Calu3 (cell line): ENCODE data around the gene KCNN4. TPM values are rescaled to one million over a fixed set of nuclear protein-coding genes. Genes with fewer than 3 reads are reported as not detected.

Source experiments
- BruUV-seq: library from RNA; stranded (reverse); fragments of 400-500 nt; replicated peaks from 2 replicates; lab custom pipeline; 2021; lab: Mats Ljungman, UMichigan
- CTCF ChIA-PET: fragments of 300-600 bp; sonication (Branson Sonifier 250); formaldehyde crosslinking; loops from one replicate; lab custom pipeline; 2022; ENCODE audit warnings: antibody characterized with exemption; lab: Charles Lee
- DNase-seq: peaks from one replicate; pipeline ENCODE4 v3.0.0; 2022
- H3K27ac Mint-ChIP-seq: one replicate; pipeline ENCODE4 v1.8.0; 2022; ENCODE audit warnings: mixed read lengths; ENCODE audit not compliant: unreplicated experiment
- H3K27me3 Mint-ChIP-seq: one replicate; pipeline ENCODE4 v1.8.0; 2022; ENCODE audit warnings: mixed read lengths; ENCODE audit not compliant: unreplicated experiment
- H3K36me3 Mint-ChIP-seq: one replicate; pipeline ENCODE4 v1.8.0; 2022; ENCODE audit warnings: mild to moderate bottlenecking, moderate library complexity, mixed read lengths; ENCODE audit not compliant: insufficient read depth, unreplicated experiment
- H3K4me1 Mint-ChIP-seq: one replicate; pipeline ENCODE4 v1.8.0; 2022; ENCODE audit warnings: mild to moderate bottlenecking, low read depth, mixed read lengths; ENCODE audit not compliant: unreplicated experiment
- H3K4me3 Mint-ChIP-seq: one replicate; pipeline ENCODE4 v1.8.0; 2022; ENCODE audit warnings: mild to moderate bottlenecking, low read depth, moderate library complexity, mixed read lengths; ENCODE audit not compliant: unreplicated experiment
- H3K9me3 Mint-ChIP-seq: one replicate; pipeline ENCODE4 v1.8.0; 2022; ENCODE audit warnings: low read depth, mixed read lengths; ENCODE audit not compliant: unreplicated experiment
- intact Hi-C: fragments of 100-400 bp; cut with micrococcal nuclease; formaldehyde crosslinking; loops from one replicate; pipeline ENCODE4 v1.10.0; 2022; ENCODE audit not compliant: unreplicated experiment
- total RNA-seq: library from RNA; stranded (reverse); gene quantifications from 2 replicates; pipeline ENCODE4 v1.2.3, GENCODE V29; 2022
- TF ChIP-seq, protein P1 (sequence below): fragments of 200-600 bp; IDR thresholded peaks from one replicate; pipeline ENCODE4 v1.8.0; 2022; ENCODE audit warnings: antibody characterized with exemption; ENCODE audit not compliant: unreplicated experiment

KCNN4 gene
- total RNA-seq, 1 experiment from 2014 or later, result 152 TPM

DNA sequence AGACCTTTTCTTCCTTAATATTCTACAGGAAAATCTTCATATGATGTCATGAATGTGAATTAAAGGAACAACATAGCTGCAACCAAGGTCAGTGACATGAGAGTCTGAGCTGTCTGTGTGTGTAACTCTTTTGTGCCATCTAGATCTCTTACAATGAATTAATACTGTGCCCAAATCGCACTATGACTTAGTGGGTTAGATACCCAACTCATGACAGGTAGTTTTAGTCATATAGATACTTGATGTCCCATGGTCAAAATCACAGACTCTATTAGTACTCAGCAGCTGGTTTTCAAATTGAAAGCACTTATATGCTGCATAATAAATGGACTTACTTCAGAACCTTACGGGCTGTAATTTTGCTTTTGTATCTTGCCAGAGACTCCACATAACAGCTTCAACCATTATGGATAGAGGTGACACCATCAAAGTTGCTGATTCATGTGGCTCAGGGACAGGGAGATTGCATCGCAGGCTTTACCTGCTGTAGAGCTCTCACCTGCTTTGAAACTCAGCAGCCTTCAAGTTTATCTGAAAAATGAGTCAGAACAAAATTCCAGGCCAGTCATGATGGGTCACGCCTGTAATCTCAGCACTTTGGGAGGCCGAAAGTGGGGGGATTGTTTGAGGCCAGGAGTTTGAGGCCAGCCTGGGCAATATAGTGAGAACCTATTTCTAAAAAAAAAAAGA, 34.0 kb upstream of the KCNN4 start:
- no peak overlapping the region for H3K27ac Mint-ChIP-seq
- H3K9me3 Mint-ChIP-seq, result peaks cover 16% of the 10 kb centered on the region
- no TSS peak for BruUV-seq
- CTCF ChIA-PET, result interaction anchor here (0.6 kb wide), 2 partner anchors 14 to 834 kb away, joined by 3 to 7 read pairs; no protein-coding TSS in a partner anchor
- no peak for DNase-seq
- intact Hi-C loops, result no loop called here
- peaks cover 1% of the 10 kb centered on the region for H3K4me1 Mint-ChIP-seq
- TF ChIP-seq, protein P1, sequence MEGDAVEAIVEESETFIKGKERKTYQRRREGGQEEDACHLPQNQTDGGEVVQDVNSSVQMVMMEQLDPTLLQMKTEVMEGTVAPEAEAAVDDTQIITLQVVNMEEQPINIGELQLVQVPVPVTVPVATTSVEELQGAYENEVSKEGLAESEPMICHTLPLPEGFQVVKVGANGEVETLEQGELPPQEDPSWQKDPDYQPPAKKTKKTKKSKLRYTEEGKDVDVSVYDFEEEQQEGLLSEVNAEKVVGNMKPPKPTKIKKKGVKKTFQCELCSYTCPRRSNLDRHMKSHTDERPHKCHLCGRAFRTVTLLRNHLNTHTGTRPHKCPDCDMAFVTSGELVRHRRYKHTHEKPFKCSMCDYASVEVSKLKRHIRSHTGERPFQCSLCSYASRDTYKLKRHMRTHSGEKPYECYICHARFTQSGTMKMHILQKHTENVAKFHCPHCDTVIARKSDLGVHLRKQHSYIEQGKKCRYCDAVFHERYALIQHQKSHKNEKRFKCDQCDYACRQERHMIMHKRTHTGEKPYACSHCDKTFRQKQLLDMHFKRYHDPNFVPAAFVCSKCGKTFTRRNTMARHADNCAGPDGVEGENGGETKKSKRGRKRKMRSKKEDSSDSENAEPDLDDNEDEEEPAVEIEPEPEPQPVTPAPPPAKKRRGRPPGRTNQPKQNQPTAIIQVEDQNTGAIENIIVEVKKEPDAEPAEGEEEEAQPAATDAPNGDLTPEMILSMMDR, result no peak
- peaks cover 1% of the 10 kb centered on the region for H3K36me3 Mint-ChIP-seq
- H3K27me3 Mint-ChIP-seq, result no peaks in the 10 kb centered on the region
- H3K4me3 Mint-ChIP-seq, result no peak overlapping the region

DNA sequence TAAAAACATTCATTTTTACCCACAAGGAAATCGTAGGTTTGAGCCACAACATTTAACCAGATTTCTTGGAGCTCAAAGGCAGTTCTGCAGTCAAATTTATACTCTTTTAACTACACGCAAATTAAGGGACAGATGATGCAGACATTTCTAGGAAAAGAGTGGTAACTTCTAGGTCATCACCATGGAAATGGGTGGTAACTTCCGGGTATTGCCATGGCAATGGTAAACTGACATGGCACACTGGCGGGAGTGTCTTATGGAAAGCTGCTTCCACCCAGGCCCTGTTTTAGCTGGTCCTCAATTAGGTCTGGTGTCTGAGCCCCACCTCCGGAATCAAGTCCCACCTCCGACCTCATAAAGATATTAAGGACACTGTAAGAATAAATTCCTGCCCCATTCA, 31.9 kb upstream of the KCNN4 start:
- no TSS peak for BruUV-seq
- no peak for DNase-seq
- Mint-ChIP-seq H3K27me3 (no peaks in the 10 kb centered on the region), H3K9me3 (peaks cover 8% of the 10 kb centered on the region), H3K36me3 (no peaks in the 10 kb centered on the region), H3K27ac (no peak overlapping the region), H3K4me3 (no peak overlapping the region), H3K4me1 (no peaks in the 10 kb centered on the region)
- CTCF ChIA-PET, result no interaction called here
- intact Hi-C loops, result no loop called here
- TF ChIP-seq, protein P1, result no peak

DNA sequence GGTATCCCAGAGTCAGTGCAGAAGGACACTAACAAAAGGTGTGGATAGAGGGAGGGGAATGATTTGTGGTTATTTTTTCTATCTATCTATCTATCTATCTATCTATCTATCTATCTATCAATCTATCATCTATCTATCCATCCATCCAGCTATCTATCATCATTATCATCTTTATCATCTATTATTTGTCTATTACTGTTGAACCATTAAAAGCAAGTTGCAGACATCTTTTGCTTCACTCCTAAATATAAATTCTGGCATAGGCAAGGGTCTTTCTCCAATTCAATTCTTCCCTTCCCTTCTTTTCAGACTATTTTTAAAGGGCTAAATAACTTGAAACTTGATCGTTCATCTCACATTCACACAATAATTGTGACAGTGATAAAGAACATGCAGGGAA, 31.5 kb upstream of the KCNN4 start:
- no peak for DNase-seq
- Mint-ChIP-seq H3K27me3 (no peaks in the 10 kb centered on the region), H3K27ac (no peak overlapping the region), H3K36me3 (no peaks in the 10 kb centered on the region), H3K9me3 (peaks cover 8% of the 10 kb centered on the region), H3K4me3 (no peak overlapping the region), H3K4me1 (no peaks in the 10 kb centered on the region)
- TF ChIP-seq, protein P1, result no peak
- intact Hi-C loops, result no loop called here
- BruUV-seq, result no TSS peak
- CTCF ChIA-PET, result no interaction called here

DNA sequence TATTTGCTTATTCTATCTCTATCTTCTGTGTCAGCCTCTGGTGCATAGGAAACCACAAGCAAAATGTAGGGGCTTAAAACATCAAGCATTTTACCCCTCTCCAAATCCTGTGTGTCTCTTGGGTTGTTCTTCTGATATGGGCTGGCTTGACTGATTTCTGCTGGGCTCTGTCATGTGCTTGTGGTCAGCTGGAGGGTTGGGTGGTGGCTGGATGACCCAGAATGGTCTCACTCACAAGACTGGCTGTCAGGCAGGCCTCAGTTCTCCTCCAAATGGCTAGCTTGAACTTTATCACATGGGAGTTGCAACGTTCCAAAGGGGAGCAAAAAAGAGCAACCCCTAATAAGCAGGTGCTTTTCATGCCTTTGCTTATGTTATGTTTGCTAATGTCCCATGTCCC, 31.1 kb upstream of the KCNN4 start:
- intact Hi-C loops, result loop anchor here (2.0 kb wide), 1 partner anchor 27 kb away; no protein-coding TSS in a partner anchor
- Mint-ChIP-seq H3K4me3 (no peak overlapping the region), H3K36me3 (no peaks in the 10 kb centered on the region), H3K27ac (no peak overlapping the region), H3K4me1 (no peaks in the 10 kb centered on the region), H3K27me3 (no peaks in the 10 kb centered on the region), H3K9me3 (peaks cover 7% of the 10 kb centered on the region)
- CTCF ChIA-PET, result no interaction called here
- TF ChIP-seq, protein P1, result no peak
- BruUV-seq, result no TSS peak
- no peak for DNase-seq
